NCI-H2227 treated with DMSO at 0.1 percent for 48 hours (cell line): ENCODE results near the gene AMPH.
A peak's percentile ranks its signal among the peaks of the same experiment; 100 is the strongest.
"Not testable (repeated sequence)": the region's sequence is repeated elsewhere in the genome, so short reads cannot be mapped to it uniquely, and the experiment has no call there.

Source experiments
- DNase-seq: peaks from one replicate; lab custom pipeline; 2025; lab: John Stamatoyannopoulos, UW

The AMPH gene

DNA sequence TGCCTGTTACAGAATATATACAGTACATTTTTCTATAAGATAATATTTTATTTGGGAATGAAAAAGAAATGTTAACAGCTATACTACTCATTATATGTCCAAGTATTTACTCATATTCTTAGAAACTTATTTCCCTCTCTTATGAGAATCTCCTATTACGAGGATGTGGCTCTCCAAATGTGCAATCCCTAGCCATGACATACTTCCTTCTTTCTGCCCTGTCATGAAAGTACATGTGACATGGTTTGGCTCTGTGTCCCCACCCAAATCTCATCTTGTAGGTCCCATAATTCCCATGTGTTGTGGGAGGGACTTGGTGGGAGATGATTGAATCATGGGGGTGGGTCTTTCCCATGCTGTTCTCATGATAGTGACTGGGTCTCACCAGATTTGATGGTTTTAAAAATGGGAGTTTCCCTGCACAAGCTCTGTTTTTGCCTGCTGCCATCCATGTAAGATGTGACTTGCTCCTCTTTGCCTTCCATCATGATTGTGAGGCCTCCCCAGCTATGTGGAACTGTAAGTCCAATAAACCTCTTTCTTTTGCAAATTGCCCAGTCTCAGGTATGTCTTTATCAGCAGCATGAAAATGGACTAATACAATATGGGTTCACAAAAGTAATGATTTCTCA is 235.1 kb downstream of the AMPH start:
- DNase-seq: not testable (repeated sequence)

DNA sequence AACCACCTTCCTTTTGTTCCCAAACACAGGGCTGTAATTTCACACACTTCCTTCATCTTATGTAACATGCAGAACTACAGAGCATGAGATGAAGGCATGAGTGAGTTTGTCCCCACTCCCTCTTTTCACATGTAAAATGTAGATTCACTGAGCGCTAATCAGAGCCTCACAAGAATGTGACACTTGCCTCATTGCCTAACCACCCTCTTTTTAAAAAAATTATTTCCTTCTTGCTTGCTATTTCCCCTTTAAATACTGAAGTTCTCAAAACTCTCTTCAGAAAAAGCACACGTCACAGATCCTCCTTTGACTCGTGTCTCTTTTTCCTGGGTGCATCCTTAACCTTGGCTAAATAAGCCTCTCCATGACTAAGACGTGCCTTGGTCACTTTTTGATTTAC is 236.5 kb downstream of the AMPH start:
- no peak for DNase-seq

DNA sequence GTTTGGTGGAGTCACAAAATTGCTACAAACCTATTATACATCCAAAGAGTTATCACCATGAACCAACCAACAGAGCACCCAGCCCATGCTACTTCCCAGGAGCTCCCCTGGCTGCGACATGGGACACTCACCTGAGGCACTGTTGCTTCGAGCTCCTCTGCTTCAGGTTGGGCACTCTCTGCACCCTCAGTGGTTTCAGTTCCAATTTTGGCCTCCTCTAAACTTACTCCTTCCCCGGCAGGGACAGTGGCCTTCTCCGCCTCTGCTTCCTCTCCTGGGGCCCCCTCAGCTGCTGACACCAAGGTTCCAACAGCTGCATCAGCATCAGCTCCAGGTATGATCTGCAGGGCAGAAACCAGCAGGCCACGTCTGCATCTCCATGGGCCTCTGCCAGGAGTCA is 237.3 kb downstream of the AMPH start:
- DNase-seq: no peak

DNA sequence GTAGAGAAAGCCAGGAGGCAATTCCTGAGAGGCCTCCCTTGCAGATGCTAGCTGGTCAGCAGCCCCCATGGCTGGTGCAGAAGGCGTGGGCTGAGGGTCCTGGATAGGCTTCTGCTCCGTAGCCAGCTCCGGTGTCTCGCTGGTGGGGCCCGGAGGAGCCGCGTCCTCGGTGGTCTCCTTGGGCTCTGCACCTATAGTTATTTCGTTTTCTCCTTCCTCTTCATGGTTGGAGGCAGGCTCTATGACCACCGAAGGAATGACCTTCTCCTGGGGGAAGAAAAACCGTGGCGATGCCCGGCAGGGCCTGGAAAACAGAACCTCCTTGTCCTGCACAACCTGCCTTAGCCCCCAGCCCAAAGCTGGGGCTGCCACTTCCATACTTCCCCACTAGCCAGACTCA is 239.4 kb downstream of the AMPH start:
- DNase-seq: no peak

DNA sequence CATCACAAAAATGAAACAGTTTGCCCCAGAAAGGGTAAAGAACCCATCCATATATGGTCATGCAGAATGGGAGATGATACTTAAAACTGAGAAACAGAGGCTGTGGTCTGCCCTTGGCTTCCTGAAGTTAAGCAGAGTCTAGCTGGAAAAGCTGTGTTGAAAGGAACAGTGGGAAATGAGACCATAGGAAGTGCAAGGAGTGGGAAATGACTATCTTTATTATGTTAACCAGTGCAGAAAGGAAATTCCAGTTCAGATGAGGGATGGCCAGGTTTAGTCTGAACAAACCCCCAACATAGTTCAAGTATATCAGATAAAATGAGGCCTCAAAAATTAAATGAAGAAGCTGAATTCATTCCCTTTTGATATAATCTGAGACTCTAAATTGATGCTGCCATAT is 245.5 kb downstream of the AMPH start:
- no peak for DNase-seq

DNA sequence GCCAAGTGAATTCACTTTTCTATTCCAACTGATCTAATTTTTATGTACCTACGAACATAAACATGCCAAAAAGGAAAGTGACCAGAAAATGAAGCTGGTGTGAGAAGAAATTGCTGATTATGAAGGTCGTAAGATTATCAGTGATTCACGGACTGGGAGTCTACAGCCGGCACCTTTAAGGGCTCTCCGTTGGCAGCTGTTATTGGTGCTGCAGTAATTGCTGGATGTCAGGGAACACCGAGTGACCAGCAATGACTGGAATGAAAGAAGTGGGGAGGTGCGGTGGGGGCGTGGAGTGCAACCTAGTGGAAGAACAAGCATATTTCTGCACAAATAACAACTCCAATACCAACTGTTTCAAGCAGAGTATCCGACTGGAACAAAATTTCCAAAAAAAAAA is 247.9 kb downstream of the AMPH start:
- DNase-seq: no peak

DNA sequence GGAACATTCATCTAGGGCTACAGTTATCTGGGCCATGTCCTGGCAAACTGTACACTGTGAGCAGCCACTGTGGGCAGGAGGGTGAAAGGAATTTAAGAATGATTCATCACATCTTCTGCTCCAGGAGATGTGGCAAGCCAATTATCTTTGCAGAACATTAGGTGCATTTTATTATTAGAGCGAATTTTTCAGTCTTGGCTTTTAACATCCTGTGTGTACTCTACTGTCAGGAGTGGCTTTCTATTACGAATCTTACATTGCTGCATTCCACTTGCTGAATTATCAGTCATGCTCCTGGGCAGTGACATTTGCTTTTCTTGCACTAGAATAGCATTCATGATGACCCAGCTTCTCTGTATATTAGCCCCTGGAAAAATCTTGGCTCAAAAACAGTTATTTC is 248.5 kb downstream of the AMPH start:
- no peak for DNase-seq

DNA sequence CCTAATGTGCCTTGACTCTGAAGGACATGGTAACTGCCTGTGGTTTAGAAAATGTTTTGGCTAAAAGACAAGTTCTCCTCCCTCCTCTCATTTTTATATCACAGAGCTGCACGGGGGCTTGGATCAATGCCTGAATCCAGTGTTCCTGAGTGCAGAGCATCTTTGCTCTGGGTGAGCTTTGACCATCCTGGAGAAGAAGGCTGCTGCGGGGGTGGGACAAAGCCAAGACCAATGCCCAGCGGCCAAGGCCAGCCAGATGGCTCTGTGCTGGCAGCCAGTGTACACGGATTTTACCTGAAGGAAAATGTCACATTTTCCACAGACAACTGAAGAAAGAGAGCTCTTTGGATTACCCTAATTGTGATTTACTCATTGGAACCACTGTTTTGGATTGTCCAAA is 255.7 kb downstream of the AMPH start:
- no peak for DNase-seq

DNA sequence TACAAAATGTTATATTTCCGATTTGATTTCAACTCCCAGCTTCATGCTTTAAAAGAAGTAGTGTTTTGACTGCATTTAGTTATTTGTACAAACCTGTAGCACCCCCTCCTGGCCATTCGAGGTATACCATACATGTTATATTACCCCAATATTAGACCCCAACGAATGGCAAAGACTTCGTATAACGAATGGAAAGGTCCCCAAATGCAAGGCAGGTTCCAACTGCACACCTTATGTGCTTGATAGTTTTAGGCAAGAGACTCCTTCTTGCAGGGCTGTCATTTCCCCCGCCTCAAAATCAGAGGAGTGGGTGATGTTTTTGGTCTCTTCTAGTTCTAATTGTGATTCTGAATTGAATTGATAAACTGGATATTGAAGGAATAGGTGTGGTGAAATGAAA is 256.7 kb downstream of the AMPH start:
- no peak for DNase-seq

DNA sequence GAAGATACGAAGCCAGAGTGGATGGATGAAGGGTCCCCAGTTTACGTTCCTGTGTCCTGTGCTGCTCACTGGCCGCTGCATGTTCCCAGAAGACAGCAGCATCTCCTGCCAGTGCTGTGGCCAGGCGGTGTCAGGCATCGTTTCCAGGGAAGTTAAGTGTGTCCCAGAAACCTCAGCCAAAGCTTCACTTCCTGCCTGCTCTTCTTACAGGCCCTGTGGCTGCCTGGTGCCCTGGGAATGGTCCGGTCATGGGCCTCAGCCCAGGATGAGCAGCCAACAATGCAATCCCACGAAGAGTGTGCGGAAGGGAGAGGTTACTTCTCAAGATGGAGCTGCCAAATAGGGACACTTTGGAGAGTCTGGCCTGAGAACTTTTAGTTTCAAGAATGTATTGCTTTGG is 258.0 kb downstream of the AMPH start:
- no peak for DNase-seq

DNA sequence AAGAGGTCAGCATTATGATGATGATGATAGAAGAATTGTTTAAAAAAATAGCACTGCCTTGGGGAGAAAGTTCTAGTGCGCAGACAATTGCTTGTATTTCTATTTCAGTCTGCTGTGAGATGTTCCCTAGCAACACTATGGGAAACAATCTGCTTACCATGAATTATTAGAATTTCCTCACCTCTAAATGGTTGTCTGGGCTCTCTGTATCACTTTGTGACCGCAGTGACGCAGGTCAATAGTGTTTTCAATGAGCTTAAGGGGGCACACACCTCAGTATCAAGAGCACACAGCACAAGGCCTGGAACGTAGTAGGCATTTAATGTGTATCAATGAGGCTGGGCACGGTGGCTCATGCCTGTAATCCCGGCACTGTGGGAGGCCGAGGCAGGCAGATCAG is 258.9 kb downstream of the AMPH start:
- no peak for DNase-seq

DNA sequence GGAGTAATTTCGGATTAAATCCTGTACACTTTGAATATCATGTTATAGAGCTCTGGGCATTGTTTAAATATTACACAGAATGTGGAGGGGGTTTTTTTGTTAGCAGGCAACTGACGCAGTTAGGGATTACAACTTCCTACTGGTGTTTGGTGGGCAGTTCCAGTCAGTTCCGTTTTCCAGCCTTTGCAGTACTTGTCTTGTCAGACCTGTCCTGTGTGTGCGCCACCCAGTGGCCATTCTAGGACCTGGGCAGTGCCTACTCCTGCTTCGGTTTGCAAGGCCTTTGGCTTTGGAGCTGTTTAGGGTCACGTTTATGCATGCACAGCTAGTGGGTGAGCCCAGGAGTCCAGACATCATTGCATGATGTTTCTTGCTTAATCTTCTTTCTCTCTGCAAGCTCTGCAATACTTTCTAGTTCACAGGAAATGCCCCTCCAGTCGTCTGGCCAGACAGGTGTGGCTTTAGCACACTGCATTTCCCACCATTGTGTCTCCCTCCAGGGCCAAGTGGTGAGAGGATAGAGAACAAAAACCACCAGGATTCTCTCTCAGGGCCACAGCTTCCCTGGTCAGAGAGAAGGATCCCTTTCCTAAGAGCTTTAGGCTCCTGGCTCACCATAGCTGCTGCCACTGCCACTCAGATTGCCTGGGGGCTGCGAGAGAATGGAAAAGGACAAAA is 261.2 kb downstream of the AMPH start:
- peak; percentile 38 for DNase-seq

DNA sequence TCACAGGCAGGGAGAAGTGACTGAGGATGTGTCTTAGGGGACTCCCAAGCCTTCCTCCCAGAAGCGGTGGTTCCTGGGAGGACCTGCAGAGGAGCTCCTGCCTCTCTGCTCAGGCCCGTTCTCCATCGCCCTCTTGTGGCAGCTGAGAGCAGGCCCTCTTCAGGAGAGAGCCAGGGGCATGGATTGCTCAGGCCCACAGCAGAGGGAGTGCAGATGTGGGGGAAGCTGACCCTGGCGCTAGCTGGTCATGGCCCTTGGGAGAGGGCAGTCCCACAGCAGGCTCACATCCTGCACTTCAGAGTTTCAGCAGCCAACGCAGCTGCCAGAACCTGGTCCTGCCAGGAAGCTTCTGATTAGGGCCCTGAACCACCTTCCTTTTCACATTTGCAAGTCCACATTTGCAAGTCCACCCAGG is 263.0 kb downstream of the AMPH start:
- no peak for DNase-seq

DNA sequence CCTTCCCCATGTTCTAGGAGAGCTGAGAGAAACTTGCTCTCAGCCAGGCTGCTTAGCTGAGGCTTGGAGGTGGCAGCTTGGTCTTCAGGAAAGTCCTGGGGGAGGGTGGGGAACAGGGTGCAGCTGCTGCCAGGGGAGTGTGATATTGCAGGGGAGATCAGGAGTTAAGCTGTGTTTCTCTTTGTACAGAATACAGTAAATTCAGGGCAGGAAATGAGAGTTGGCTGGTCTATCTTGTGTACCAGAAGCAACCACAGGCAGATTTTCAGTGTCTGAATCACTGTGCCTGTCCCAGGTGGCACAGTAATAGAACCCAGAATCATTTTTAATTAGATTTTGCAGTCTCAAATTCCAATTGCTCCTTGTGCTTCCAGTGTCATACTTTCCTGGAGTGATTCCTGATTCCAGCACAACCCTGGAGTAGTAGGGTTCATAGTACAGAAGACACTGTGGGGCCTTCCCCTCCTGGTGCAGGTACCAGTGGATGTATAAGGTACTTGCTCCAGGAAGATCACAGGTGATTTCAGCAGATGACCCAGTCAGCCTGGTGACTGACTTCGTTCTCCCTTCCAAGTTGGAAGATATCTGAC is 263.8 kb downstream of the AMPH start:
- no peak for DNase-seq

DNA sequence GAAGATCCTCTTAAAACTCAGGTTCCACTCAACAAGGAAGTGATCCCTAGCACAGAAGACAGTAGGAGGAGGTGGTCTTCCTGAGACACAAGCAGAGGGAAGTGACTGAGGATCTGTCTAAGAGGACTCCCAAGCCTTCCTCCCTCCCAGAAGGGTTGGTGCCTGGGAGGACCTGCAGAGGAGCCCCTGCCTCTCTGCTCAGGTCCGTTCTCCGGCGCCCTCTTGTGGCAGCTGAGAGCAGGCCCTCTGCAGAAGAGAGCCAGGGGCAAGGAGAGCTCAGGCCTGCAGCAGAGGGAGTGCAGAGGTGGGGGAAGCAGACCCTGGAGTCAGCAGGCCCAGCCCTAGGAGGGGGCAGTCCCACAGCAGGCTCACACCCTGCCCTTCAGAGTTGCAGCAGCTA is 267.8 kb downstream of the AMPH start:
- not testable (repeated sequence) for DNase-seq

DNA sequence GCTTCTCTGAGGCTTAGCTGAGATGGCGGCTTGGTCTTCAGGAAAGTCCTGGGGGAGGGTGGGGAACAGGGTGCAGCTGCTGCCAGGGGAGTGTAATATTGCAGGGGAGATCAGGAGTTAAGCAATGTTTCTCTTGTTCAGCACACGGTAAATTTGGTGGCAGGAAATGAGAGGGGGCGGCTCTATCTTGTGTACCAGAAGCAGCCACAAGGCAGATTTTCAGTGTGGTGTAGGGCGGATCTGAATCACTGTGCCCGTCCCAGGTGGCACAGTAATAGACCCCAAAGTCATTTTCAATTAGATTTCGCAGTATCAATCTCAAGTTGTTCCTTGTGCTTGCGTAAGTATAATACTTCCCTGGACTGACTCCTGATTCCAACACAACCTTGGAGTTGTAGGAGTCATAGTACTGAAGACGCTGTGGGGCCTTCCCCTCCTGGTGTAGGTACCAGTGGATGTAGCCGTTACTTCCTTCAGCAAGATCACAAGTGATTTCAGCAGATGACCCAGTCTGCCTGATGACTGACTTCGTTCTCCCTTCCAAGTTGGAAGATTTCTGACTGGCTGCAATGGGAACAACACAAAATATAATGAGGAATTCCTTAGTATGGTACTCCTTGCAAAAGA is 268.4 kb downstream of the AMPH start:
- DNase-seq: not testable (repeated sequence)

DNA sequence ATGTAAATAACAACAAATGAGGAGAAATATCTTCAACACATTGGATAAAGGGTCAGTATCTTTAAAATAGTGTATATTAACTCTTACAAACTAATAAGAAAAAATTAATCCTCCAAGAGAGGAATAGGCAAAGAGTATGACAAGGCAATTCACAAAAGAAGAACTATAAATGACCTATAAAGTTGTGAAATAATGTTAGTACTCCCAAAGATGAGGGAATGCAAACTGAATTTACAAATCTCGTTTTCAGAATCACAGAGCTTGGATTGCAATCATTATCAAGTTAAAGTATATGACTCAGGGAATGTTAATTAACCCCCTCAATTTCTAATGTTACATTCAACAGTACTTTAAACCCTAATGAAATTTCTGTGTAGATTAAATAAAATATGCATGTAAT is 270.4 kb downstream of the AMPH start:
- DNase-seq: no peak

DNA sequence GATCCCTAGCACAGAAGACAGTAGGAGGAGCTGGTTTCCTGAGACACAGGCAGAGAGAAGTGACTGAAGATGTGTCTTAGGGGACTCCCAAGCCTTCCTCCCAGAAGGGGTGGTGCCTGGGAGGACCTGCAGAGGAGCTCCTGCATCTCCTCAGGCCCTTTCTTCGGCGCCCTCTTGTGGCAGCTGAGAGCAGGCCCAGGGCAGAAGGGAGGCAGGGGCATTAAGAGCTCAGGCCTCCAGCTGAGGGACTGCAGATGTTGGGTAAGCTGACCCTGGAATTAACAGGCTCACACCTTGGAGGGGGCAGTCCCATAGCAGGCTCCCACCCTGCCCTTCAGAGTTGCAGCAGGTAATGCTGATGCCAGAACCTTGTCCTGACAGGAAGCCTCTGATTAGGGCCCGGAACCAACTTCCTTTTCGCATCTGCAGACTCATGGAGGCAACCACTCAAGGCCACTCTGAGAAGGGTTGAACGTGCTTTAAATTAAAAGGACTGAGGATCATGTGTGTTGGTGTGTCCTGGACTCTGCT is 272.0 kb downstream of the AMPH start:
- not testable (repeated sequence) for DNase-seq

DNA sequence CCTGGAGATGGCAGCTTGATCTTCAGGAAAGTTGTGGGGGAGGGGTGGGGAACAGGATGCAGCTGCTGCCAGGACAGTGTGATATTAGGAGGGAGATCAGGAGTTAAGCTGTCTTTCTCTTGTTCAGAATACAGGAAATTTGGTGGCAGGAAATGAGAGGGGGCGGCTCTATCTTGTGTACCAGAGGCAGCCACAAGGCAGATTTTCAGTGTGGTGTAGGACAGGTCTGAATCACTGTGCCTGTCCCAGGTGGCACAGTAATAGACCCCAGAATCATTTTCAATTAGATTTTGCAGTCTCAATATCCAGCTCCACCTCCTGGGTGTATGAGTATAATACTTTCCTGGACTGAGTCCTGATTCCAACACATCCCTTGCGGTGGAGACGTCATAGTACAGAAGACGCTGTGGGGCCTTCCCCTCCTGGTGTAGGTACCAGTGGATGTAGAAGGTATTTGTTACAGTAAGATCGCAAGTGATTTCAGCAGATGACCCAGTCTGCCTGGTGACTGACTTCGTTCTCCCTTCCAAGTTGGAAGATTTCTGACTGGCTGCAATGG is 272.8 kb downstream of the AMPH start:
- not testable (repeated sequence) for DNase-seq

DNA sequence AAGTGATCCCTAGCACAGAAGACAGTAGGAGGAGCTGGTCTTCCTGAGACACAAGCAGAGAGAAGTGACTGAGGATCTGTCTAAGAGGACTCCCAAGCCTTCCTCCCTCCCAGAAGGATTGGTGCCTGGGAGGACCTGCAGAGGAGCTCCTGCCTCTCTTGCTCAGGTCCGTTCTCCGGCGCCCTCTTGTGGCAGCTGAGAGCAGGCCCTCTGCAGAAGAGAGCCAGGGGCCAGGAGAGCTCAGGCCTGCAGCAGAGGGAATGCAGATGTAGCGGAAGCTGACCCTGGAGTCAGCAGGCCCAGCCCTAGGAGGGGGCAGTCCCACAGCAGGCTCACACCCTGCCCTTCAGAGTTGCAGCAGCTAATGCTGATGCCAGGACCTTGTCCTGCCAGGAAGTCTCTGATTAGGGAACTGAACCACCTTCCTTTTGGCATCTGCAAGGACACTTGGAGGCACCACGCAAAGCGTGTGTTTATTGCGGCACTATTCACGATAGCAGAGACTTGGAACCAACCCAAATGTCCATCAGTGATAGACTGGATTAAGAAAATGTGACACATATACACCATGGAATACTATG is 276.8 kb downstream of the AMPH start:
- not testable (repeated sequence) for DNase-seq

DNA sequence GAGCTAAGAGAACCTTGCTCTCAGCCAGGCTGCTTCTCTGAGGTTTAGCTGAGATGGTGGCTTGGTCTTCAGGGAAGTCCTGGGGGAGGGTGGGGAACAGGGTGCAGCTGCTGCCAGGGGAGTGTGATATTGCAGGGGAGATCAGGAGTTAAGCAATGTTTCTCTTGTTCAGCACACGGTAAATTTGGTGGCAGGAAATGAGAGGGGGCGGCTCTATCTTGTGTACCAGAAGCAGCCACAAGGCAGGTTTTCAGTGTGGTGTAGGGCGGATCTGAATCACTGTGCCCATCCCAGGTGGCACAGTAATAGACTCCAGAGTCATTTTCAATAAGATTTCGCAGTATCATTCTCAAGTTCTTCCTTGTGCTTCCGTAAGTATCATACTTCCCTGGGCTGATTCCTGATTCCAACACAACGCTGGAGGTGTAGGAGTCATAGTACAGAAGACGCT is 277.7 kb downstream of the AMPH start:
- not testable (repeated sequence) for DNase-seq

DNA sequence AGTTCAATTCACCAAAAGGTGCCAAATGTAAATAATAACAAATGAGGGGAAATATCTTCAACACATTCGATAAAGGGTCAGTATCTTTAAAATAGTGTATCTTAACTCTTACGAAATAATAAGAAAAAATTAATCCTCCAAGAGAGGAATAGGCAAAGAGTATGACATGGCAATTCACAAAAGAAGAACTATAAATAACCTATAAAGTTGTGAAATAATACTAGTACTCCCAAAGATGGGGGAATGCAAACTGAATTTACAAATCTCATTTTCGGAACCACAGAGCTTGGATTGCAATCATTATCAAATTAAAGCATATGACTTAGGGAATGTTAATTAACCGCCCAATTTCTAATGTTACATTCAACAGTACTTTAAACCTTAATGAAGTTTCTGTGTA is 279.6 kb downstream of the AMPH start:
- no peak for DNase-seq
